Prostate gland (tissue), 2 donors: Measurements from ENCODE around the gene RIPOR2.

Source experiments
- CTCF ChIP-seq, 4 experiments: fragments of 200-600 bp in 2 of 4; fragments of 450-650 bp in 2 of 4; sonication (generic) in 2 of 4; IDR thresholded peaks; 1 replicate in 3 of 4; 2 replicates in 1 of 4; pipeline ENCODE4 v1.5.1; 2016 to 2019; ENCODE audit warnings: antibody characterized with exemption in 4 of 4, mild to moderate bottlenecking in 2 of 4, moderate library complexity in 2 of 4
- POLR2A ChIP-seq: fragments of 450-650 bp; IDR thresholded peaks from one replicate; pipeline ENCODE4 v1.6.1; 2016; ENCODE audit warnings: antibody characterized with exemption, mild to moderate bottlenecking
- POLR2AphosphoS5 ChIP-seq: sonication (generic); formaldehyde crosslinking; IDR thresholded peaks from one replicate; pipeline ENCODE4 v1.6.1; 2017; ENCODE audit warnings: antibody characterized with exemption

GRCh38 chr6:24859132-24859531, 76.6 kb downstream of the RIPOR2 start:
- no peak for TF ChIP-seq CTCF (IDR thresholded peaks at IDR 0.05)
- no peak for TF ChIP-seq POLR2A
- TF ChIP-seq POLR2AphosphoS5, result no peak
